Stimulated activated naive CD8-positive, alpha-beta T cell treated with anti-CD3 and anti-CD28 coated beads, Interleukin-15, Interleukin-2, amounts not matched to agents 100 ng/mL and 50 ng/mL, for 24 hours (primary cell): ENCODE results near the gene POLG.

ENCODE experiments used
- H3K27ac Mint-ChIP-seq: one replicate; pipeline ENCODE4 v1.8.0; 2021; ENCODE audit warnings: mild to moderate bottlenecking, mixed read lengths
- H3K27me3 Mint-ChIP-seq: one replicate; pipeline ENCODE4 v1.8.0; 2021; ENCODE audit warnings: mixed read lengths
- H3K36me3 Mint-ChIP-seq: one replicate; pipeline ENCODE4 v1.8.0; 2021; ENCODE audit warnings: low read depth, mixed read lengths
- H3K4me1 Mint-ChIP-seq: one replicate; pipeline ENCODE4 v1.8.0; 2021; ENCODE audit warnings: low read depth, mixed read lengths
- H3K4me3 Mint-ChIP-seq: one replicate; pipeline ENCODE4 v1.8.0; 2021; ENCODE audit warnings: mild to moderate bottlenecking, mixed read lengths
- H3K9me3 Mint-ChIP-seq: one replicate; pipeline ENCODE4 v1.8.0; 2021; ENCODE audit warnings: mixed read lengths

The POLG gene

DNA sequence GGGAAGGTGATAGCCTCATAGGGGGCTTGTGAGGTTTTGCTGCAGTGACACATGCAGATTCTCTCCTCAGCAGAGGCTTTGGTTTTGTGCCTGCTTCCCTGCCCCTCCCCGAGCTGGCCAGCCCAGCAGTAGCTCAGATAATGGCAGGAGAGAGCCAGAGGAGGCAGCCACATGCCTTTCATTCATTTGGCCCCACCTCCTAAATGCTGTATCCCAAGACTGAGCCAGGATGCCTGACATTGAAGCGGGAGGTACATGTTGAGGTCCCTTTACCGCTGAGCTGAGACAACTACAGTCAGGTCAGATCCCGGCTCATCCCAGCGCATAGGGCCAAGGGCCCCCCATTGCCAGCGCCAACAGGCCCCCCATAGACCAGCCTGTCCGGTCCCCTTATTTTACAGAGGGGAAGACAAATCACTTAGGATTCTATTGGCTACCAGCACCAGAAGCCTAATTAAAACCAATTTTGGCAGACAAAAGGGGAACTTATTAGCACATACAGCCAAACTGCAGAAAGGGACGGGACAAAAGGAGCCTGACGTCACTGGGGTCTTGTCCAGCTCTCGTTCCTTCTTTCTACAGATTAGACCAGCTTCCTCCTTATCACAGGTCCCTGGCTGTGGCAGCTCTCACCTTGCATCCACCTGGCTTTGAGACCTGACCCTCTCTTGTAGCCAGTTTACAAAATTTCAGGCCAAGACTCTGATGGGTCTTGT is 12.1 kb upstream of the POLG start:
- Mint-ChIP-seq H3K4me1 (peaks cover 8% of the 10 kb centered on the region), H3K27me3 (peaks cover 3% of the 10 kb centered on the region), H3K9me3 (no peaks in the 10 kb centered on the region), H3K4me3 (no peak overlapping the region), H3K27ac (no peak overlapping the region), H3K36me3 (no peaks in the 10 kb centered on the region)

DNA sequence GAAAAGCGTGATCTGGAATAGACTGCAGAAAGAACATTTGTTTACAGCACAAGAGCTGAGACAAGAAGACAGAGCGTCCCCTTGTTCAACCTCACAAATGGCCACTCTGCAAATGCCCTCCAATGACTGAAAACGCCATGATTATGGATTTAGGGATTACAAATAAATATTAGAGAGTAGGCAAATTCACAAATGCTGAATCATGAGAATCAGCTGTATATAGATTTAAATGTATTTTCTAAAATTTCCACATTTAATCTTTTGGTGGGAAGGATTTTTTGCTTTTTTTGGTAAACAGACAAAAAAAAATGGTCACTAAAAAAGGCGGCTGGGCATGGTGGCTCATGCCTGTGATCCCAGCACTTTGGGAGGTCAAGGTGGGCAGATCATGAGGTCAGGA is 10.6 kb upstream of the POLG start:
- Mint-ChIP-seq H3K27ac (no peak overlapping the region), H3K27me3 (peaks cover 3% of the 10 kb centered on the region), H3K9me3 (no peaks in the 10 kb centered on the region), H3K4me3 (no peak overlapping the region), H3K4me1 (peaks cover 8% of the 10 kb centered on the region), H3K36me3 (no peaks in the 10 kb centered on the region)

DNA sequence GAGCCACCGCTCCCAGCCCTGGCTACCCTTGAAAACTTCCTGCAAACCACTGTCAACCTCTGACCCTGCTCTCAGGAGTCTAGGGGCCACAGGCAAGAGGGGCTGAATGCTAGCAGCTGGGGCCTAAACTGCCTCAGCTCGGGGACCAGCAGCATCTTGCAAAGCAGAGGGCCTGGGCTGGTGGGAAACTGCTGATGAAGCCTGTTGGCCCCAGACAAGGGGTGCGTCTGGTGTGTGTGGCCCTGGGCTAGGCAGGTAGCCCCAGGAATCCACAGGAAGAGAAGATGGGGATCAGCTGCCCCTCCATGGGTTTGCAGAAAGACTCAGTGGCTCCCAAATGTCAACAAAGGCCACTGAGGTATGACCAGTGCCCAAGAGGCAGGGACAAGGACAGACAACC is 8.2 kb upstream of the POLG start:
- H3K27me3 Mint-ChIP-seq = peaks cover 3% of the 10 kb centered on the region
- H3K27ac Mint-ChIP-seq = no peak overlapping the region
- H3K4me3 Mint-ChIP-seq = no peak overlapping the region
- no peaks in the 10 kb centered on the region for H3K36me3 Mint-ChIP-seq
- H3K9me3 Mint-ChIP-seq = no peaks in the 10 kb centered on the region
- no peaks in the 10 kb centered on the region for H3K4me1 Mint-ChIP-seq

DNA sequence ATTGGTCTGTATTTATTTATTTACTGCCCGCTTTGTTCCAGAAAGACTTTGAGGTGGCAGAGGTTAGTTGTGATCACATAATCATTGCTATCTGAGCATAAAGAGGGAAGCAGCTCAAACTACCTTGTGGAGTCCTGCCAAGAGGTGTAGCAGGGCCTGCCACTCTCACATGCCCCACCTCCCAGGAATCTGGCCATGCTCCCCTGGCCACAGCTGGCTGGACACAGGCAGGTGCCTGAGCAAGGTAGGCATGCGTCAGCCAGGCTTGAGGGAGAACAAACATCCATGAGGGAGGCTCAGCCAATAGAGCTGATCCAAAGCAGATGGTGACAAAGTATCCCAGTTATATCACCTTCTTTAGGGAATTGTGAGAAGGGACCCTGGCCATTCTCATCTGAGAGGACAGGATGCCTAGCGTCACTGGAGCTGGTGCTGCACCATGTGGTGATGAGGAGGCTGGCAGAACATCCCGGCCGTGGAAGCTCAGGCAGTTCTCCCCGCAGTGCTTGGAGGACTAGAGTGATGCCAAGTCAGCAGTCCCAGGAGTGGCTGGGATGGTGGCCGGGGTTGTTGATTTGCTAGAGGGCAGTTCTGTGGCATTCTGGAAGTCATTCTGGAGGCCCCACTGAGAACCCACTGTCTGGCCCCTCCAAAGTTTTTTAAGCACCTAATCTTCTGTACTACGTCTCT is 6.8 kb upstream of the POLG start:
- Mint-ChIP-seq H3K27ac (no peak overlapping the region), H3K27me3 (peaks cover 3% of the 10 kb centered on the region), H3K36me3 (no peaks in the 10 kb centered on the region), H3K4me3 (no peak overlapping the region), H3K9me3 (no peaks in the 10 kb centered on the region), H3K4me1 (peaks cover 4% of the 10 kb centered on the region)

DNA sequence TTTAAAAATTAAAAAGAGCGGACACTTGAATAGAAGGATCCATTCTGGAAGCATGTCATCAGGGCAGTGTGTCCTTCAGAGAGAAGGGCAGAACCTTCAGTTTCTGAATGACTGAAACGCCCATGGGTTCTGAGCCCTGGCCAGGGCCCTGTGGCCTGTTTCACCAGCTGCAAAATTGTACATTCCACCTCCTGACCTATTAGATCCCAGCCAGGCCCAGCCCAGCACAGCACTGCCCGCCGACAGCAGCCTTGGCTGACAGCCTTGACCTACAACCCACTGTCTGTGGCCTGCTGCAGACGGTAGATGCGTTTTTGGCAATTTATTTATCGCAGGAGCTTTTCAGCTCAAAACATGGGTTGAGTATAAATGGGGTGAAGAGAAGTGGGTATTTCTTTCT is 5.9 kb upstream of the POLG start:
- H3K27me3 Mint-ChIP-seq = peaks cover 3% of the 10 kb centered on the region
- peaks cover 12% of the 10 kb centered on the region for H3K4me1 Mint-ChIP-seq
- no peak overlapping the region for H3K4me3 Mint-ChIP-seq
- no peak overlapping the region for H3K27ac Mint-ChIP-seq
- H3K9me3 Mint-ChIP-seq = no peaks in the 10 kb centered on the region
- no peaks in the 10 kb centered on the region for H3K36me3 Mint-ChIP-seq

DNA sequence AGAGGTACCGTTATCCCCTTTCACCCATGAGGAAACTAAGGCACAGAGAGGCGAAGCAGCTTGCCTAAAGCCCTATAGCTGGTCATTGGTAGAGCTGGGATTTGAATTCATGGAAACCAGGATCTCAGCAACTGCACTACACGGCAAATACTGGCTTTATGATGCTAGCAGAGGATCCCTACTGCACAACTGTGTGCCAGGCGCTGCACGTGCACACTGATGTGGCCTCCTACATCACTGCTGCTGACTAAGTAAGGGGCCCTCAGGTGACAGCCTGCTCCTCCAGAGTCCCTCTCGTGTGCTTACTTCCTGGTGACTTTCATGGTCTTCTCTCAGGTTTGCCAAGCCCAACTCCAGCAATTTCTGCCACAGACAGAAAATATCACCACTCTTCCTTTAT is 3.4 kb upstream of the POLG start:
- Mint-ChIP-seq H3K36me3 (peaks cover 8% of the 10 kb centered on the region), H3K9me3 (no peaks in the 10 kb centered on the region), H3K4me3 (no peak overlapping the region), H3K27me3 (peaks cover 4% of the 10 kb centered on the region), H3K4me1 (peaks cover 26% of the 10 kb centered on the region), H3K27ac (no peak overlapping the region)

DNA sequence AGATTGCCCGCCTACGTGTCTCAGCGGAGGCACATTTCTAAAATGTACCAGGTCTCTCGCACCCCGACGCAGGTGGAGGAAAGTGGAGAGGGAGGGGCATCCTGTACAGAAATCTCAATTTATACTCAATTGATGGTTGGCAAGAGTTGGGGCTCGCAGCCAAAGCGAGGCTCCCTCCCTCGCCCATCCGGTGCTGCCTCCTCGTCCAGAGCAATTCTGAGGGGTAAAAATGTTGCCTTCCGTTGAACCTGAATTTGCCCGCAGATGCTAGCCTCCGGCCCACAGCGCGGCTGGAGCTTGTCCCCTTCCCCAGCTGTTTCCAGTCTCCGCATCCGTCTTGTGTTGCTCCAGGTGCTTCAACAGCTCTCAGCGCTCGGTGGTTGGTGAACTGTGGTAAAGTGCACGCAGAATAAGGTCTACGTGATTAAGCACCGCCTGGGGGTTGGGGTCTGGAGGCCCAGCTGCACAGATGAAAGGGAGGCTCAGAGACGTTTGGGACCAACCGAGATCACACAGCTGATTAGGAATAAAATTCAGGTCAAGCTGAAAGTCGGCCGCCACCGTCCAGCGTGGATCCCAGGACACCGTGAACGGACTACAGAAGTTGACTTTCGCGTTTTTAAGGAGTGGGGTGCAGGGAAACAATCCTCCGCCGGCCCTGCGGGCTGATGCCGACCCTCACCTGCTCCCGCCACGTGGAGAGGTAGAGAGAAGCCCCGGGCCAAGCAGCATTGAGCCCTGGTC is 846 bp upstream of the POLG start:
- H3K36me3 Mint-ChIP-seq = peaks cover 33% of the 10 kb centered on the region
- peak overlapping the region; percentile 87 for H3K4me3 Mint-ChIP-seq
- H3K27ac Mint-ChIP-seq = peak overlapping the region; percentile 97
- no peaks in the 10 kb centered on the region for H3K9me3 Mint-ChIP-seq
- H3K27me3 Mint-ChIP-seq = peaks cover 4% of the 10 kb centered on the region
- H3K4me1 Mint-ChIP-seq = peaks cover 50% of the 10 kb centered on the region

DNA sequence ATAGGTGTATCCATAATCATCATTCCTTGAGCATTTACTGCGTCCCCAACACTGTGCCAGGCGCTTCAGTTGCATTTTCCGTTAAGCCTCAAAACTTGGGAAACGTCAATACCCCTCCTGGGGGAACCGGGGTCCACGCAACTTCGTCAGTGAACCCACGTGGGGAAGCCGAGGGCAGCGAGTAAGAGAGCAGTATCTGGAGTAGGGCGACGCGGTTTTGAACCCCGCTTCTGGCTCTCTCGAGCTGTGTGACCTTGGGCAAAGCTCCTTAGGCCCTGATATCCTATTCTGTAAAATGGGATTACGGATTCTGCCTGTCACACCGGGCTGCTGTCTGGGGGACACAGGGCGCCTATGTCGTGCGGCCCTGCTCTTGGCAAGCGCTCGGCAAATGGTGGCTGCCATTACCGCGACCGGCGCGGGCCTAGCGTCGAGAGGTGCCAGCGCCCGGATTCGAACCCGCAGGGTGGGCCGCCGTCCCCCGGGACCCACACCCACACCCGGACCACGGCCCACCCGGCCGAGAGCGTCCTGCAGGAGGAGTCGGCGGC is 590 bp downstream of the POLG start:
- H3K27ac Mint-ChIP-seq = peak overlapping the region; percentile 77
- H3K27me3 Mint-ChIP-seq = peaks cover 4% of the 10 kb centered on the region
- no peaks in the 10 kb centered on the region for H3K9me3 Mint-ChIP-seq
- peaks cover 65% of the 10 kb centered on the region for H3K4me1 Mint-ChIP-seq
- H3K4me3 Mint-ChIP-seq = peak overlapping the region; percentile 88
- H3K36me3 Mint-ChIP-seq = peaks cover 47% of the 10 kb centered on the region

DNA sequence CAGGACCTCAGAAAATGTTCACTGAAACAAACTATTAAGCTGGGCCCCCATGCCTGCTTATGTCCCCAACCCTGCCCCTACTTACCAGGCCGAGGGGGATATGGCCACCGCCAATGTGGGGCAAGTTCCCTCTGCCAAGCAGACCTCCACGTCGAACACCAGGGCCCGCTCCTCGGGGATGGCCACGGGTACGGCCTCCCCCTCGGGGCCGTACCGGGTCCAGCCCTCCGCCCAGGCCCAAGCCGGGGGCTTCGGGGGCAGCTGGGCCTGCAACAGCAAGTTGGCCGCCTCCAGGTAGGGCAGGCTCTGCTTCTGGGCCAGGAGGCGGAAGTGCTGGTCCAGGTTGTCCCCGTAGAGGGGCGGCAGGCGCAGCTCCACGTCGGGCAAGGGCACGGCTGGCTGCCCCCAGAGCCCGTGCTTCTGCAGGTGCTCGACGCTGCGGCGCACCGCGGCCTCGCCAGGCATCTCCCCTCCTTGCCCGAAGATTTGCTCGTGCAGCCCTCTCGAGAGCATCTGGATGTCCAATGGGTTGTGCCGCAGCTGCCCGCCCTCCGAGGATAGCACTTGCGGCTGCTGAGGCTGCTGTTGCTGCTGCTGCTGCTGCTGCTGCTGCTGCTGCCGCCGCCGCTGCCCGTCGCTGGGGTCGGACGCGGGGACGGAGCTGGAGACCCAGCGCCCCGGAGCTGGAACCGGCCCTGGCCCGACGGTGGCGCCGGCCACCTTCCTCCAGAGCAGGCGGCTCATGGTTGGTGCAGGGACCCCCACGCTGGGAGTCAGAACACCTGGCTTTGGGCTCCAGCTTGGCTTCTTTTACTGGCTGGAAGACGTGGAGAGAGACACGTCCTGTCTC is 1.4 kb downstream of the POLG start:
- Mint-ChIP-seq H3K27me3 (peaks cover 4% of the 10 kb centered on the region), H3K4me3 (peak overlapping the region; percentile 88), H3K9me3 (no peaks in the 10 kb centered on the region), H3K27ac (peak overlapping the region; percentile 77), H3K4me1 (peaks cover 67% of the 10 kb centered on the region), H3K36me3 (peaks cover 53% of the 10 kb centered on the region)

DNA sequence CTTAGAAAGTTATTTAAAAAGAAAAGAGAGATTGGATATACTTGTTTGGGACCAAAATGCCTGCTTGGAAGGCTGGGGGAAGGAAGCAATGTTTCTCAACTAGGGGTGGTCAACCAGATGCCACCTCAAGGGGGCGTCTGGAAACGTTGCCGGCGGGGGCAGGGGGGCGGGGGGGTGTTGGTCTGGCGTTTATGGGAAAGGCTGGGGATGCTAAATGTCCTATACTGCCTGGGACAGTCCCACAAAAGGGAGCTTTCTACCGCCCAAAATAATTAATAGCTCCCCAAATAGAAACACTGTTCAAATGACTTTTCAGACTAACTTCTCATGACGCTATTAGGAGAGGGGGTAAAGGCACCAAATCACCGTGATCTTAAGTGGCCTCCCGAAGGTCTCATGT is 2.2 kb downstream of the POLG start:
- H3K4me1 Mint-ChIP-seq = peaks cover 70% of the 10 kb centered on the region
- H3K4me3 Mint-ChIP-seq = peak overlapping the region; percentile 82
- H3K9me3 Mint-ChIP-seq = no peaks in the 10 kb centered on the region
- peak overlapping the region; percentile 69 for H3K27ac Mint-ChIP-seq
- peaks cover 61% of the 10 kb centered on the region for H3K36me3 Mint-ChIP-seq
- H3K27me3 Mint-ChIP-seq = peaks cover 4% of the 10 kb centered on the region

DNA sequence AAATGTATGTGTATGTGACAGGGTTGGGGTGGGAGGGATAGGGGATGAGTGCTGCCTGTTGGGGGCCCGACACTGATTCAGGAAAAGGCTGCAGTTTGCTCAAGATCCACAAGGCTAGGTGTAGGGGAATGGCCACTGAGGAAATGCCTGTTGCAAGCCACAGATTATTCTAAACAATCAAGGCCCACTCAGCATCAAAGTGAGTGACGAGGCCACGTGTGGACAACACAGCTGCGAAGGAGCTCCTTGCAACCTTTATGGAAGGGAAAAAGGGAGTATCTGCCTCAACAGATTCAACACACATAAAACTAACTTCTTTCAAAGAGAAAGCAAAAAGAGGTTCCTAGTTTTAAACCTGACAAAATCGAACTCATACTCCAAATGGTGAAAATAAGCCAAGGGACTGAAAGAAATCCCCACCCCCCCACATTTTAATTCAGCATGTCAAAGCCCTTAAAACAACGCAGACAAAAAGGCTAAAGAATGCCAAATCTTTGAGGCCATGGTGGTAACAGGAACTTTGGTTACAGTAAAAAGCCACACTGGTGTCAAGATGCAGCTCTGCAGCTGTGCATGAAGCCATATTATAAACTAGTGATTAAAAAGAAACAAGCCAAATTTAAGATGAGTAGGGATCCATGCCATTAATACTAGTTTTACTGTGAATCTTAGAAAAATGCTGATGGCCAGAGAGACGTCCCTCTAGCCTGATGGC is 3.6 kb downstream of the POLG start:
- H3K4me3 Mint-ChIP-seq = peak overlapping the region; percentile 82
- peaks cover 4% of the 10 kb centered on the region for H3K27me3 Mint-ChIP-seq
- H3K9me3 Mint-ChIP-seq = no peaks in the 10 kb centered on the region
- H3K4me1 Mint-ChIP-seq = peaks cover 62% of the 10 kb centered on the region
- H3K27ac Mint-ChIP-seq = peak overlapping the region; percentile 82
- H3K36me3 Mint-ChIP-seq = peaks cover 73% of the 10 kb centered on the region

DNA sequence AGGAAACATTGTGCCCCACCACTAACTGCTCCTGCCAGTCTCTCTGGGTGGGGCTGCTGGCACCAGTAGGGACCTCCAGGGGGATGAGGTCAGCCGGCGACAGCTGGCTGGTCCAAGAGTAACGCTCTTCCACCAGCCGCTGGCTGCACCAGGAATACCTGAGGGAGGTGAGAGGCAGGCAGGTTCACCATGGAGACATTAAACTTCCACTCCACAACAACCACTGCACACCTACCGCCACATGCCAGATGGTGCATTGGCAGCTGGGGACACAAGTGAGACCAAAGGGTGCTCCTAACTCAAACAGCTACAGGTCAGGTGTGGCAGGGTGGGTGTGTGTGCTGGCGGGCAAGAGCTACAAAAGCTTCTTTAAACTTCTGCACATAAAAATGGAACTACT is 4.5 kb downstream of the POLG start:
- Mint-ChIP-seq H3K36me3 (peaks cover 75% of the 10 kb centered on the region), H3K9me3 (no peaks in the 10 kb centered on the region), H3K27ac (peak overlapping the region; percentile 82), H3K27me3 (peaks cover 4% of the 10 kb centered on the region), H3K4me3 (peak overlapping the region; percentile 82), H3K4me1 (peaks cover 53% of the 10 kb centered on the region)

DNA sequence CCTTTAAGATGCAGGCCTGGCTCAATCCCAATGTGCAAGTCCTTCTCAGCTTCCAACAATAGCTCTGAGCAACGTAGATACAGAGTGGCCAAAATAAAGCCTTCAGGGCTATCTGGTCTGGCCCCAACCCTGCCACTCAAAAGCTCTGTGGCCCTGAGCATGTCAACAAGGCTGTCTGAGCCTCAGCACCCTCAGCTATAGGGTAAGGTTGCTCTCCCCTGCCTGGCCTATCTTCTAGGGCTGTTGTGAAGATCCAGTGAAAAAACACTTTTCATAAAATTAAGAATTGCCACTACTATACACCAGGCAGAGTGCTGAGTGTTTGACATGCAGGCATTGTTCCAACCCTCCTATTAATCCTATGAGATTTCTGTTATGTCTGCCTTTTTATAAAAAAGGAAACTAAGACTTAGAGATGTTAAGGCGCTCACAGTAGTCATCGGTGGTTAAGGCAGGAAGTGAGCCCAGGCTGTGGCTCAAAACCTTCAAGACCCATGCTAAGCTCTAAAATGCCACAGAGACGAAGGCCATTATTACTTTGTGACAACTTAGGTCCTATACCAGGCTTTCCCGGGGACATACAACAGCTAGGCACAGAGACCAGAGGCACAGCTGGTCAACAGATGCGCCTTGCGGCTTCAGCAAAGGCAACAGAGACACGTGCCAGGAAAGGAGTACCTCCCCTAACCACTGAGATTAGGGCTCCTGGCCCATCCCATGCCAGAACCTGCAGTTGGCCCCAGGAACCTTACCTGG is 5.1 kb downstream of the POLG start:
- H3K36me3 Mint-ChIP-seq = peaks cover 77% of the 10 kb centered on the region
- H3K4me1 Mint-ChIP-seq = peaks cover 48% of the 10 kb centered on the region
- H3K9me3 Mint-ChIP-seq = no peaks in the 10 kb centered on the region
- peak overlapping the region; percentile 82 for H3K27ac Mint-ChIP-seq
- no peaks in the 10 kb centered on the region for H3K27me3 Mint-ChIP-seq
- H3K4me3 Mint-ChIP-seq = peak overlapping the region; percentile 82
